Fibroblast of mammary gland (primary cell): ENCODE measurements around the gene NDUFS6.
"Not testable (repeated sequence)": the region's sequence is repeated elsewhere in the genome, so short reads cannot be mapped to it uniquely, and the experiment has no call there.

Source experiments
- DNase-seq: peaks from one replicate; pipeline ENCODE4 v3.0.0-alpha.2; 2010; ENCODE audit warnings: low read depth
- H3K4me3 ChIP-seq: 2 replicates; pipeline ENCODE4 v1.5.1; 2011; ENCODE audit warnings: low read depth, mild to moderate bottlenecking, low read length, moderate library complexity; ENCODE audit not compliant: control insufficient read depth
- CTCF ChIP-seq: conservative IDR thresholded peaks from 2 replicates; pipeline ENCODE4 v1.5.1; 2011; ENCODE audit warnings: low read depth, low read length, inconsistent platforms; ENCODE audit not compliant: control insufficient read depth, insufficient read depth

NDUFS6 gene

GRCh38 chr5:1840071-1840547 is 38.9 kb downstream of the NDUFS6 start:
- no peak for TF ChIP-seq CTCF
- no peak for DNase-seq
- no peak overlapping the region for H3K4me3 ChIP-seq

GRCh38 chr5:1840741-1841521 is 39.7 kb downstream of the NDUFS6 start:
- no peak for DNase-seq
- no peak for TF ChIP-seq CTCF
- H3K4me3 ChIP-seq = no peak overlapping the region

GRCh38 chr5:1842004-1842819 is 41.0 kb downstream of the NDUFS6 start:
- DNase-seq = no peak
- TF ChIP-seq CTCF = no peak
- H3K4me3 ChIP-seq = no peak overlapping the region

GRCh38 chr5:1843761-1844160 is 42.6 kb downstream of the NDUFS6 start:
- H3K4me3 ChIP-seq, DNase-seq: not testable (repeated sequence)

GRCh38 chr5:1844708-1845436 is 43.7 kb downstream of the NDUFS6 start:
- DNase-seq = no peak
- no peak for TF ChIP-seq CTCF
- H3K4me3 ChIP-seq = no peak overlapping the region

GRCh38 chr5:1845696-1846095 is 44.5 kb downstream of the NDUFS6 start:
- no peak for TF ChIP-seq CTCF
- DNase-seq = no peak

More at GRCh38 chr5:1845696-1846095, 44.5 kb downstream of the NDUFS6 start:
- H3K4me3 ChIP-seq = no peak overlapping the region
